ENCODE measurements around the gene PLXND1.

- no peak for TF ChIP-seq CTCF (IDR thresholded peaks at IDR 0.05)
- no peak for TF ChIP-seq POLR2A (IDR thresholded peaks at IDR 0.05)
Observed at GRCh38 chr3:129547241-129547640, 59.2 kb downstream of the PLXND1 start.
